Measurements from ENCODE around the gene CCL22.
"Not testable (repeated sequence)": the region's sequence is repeated elsewhere in the genome, so short reads cannot be mapped to it uniquely, and the experiment has no call there.

- TF ChIP-seq CTCF (conservative IDR thresholded peaks at IDR 0.05; ENCODE audit: low read depth in 2 of 2); REST (IDR thresholded peaks at IDR 0.05; ENCODE audit: unreplicated experiment): not testable (repeated sequence)
Measured at GRCh38 chr16:57374925-57375465, 16.4 kb downstream of the CCL22 start.

Data from GM23338 (cell line).